ENCODE results near the gene PLD4. TPM values are rescaled to one million over a fixed set of nuclear protein-coding genes. Genes with fewer than 3 reads are reported as not detected.
"Not testable (repeated sequence)": the region's sequence is repeated elsewhere in the genome, so short reads cannot be mapped to it uniquely, and the experiment has no call there.

PLD4 gene
- total and polyA plus RNA-seq, 2 experiments from 2014 or later: 0.77 TPM; not detected in 1

GRCh38 chr14:104887623-104888488, 36.8 kb upstream of the PLD4 start:
- DNase-seq (ENCODE audit: low spot score): no peak
- Histone ChIP-seq H2AFZ (no peak overlapping the region), H3K9me2 (replicated peaks; ENCODE audit: insufficient read depth) (no peaks in the 10 kb centered on the region), H3K27ac (no peak overlapping the region), H3K9me3 (ENCODE audit: low read depth) (no peaks in the 10 kb centered on the region), H3K27me3 (no peaks in the 10 kb centered on the region), H4K20me1 (ENCODE audit: insufficient read depth, poor library complexity, severe bottlenecking) (no peaks in the 10 kb centered on the region), H3K36me3 (replicated peaks; ENCODE audit: insufficient read depth, low read depth) (no peaks in the 10 kb centered on the region), H3K4me1 (ENCODE audit: insufficient read depth) (no peaks in the 10 kb centered on the region), H3K4me3 (no peak overlapping the region), H3K4me2 (no peak overlapping the region), H3K79me2 (no peaks in the 10 kb centered on the region)
- no peak for TF ChIP-seq EZH2phosphoT487 (IDR thresholded peaks at IDR 0.05; ENCODE audit: low read depth, severe bottlenecking, unreplicated experiment)
- no peak for TF ChIP-seq CTCF (IDR thresholded peaks at IDR 0.05; ENCODE audit: poor library complexity)
- TF ChIP-seq EZH2 (IDR thresholded peaks at IDR 0.05; ENCODE audit: borderline replicate concordance): no peak
- WGBS (ENCODE audit: low lambda C conversion rate, missing lambda C conversion rate): 96% methylated on average over 32 of the region's 33 CpGs

- Histone ChIP-seq H3K27me3 (no peaks in the 10 kb centered on the region), H2AFZ (no peak overlapping the region), H3K4me3 (no peak overlapping the region), H3K36me3 (replicated peaks; ENCODE audit: insufficient read depth, low read depth) (no peaks in the 10 kb centered on the region), H4K20me1 (ENCODE audit: insufficient read depth, poor library complexity, severe bottlenecking) (no peaks in the 10 kb centered on the region), H3K27ac (no peak overlapping the region), H3K9me3 (ENCODE audit: low read depth) (no peaks in the 10 kb centered on the region), H3K4me1 (ENCODE audit: insufficient read depth) (no peaks in the 10 kb centered on the region), H3K79me2 (no peaks in the 10 kb centered on the region), H3K9me2 (replicated peaks; ENCODE audit: insufficient read depth) (no peaks in the 10 kb centered on the region), H3K4me2 (no peak overlapping the region)
- 95% methylated on average over 17 of the region's 26 CpGs for WGBS (ENCODE audit: low lambda C conversion rate, missing lambda C conversion rate)
- TF ChIP-seq CTCF (IDR thresholded peaks at IDR 0.05; ENCODE audit: poor library complexity): no peak
- TF ChIP-seq EZH2 (IDR thresholded peaks at IDR 0.05; ENCODE audit: borderline replicate concordance): no peak
- TF ChIP-seq EZH2phosphoT487 (IDR thresholded peaks at IDR 0.05; ENCODE audit: low read depth, severe bottlenecking, unreplicated experiment): no peak
- DNase-seq (ENCODE audit: low spot score): no peak
These were observed 35.9 kb upstream of the PLD4 start for GRCh38 chr14:104888489-104889374.

GRCh38 chr14:104889375-104889757, 35.3 kb upstream of the PLD4 start:
- no peak overlapping the region for H3K27ac ChIP-seq
- H2AFZ ChIP-seq: no peak overlapping the region
- H3K4me3 ChIP-seq: no peak overlapping the region
- H3K9me2 ChIP-seq (replicated peaks; ENCODE audit: insufficient read depth): no peaks in the 10 kb centered on the region
- no peaks in the 10 kb centered on the region for H3K27me3 ChIP-seq
- WGBS (ENCODE audit: low lambda C conversion rate, missing lambda C conversion rate): 95% methylated on average over 23 of the region's 23 CpGs
- no peaks in the 10 kb centered on the region for H3K79me2 ChIP-seq
- DNase-seq (ENCODE audit: low spot score): no peak
- H3K4me1 ChIP-seq (ENCODE audit: insufficient read depth): no peaks in the 10 kb centered on the region
- no peak for TF ChIP-seq EZH2 (IDR thresholded peaks at IDR 0.05; ENCODE audit: borderline replicate concordance)
- no peak for TF ChIP-seq EZH2phosphoT487 (IDR thresholded peaks at IDR 0.05; ENCODE audit: low read depth, severe bottlenecking, unreplicated experiment)
- no peak for TF ChIP-seq CTCF (IDR thresholded peaks at IDR 0.05; ENCODE audit: poor library complexity)
- no peak overlapping the region for H3K4me2 ChIP-seq
- H3K9me3 ChIP-seq (ENCODE audit: low read depth): no peaks in the 10 kb centered on the region
- no peaks in the 10 kb centered on the region for H3K36me3 ChIP-seq (replicated peaks; ENCODE audit: insufficient read depth, low read depth)
- H4K20me1 ChIP-seq (ENCODE audit: insufficient read depth, poor library complexity, severe bottlenecking): no peaks in the 10 kb centered on the region

- not testable (repeated sequence) for H3K4me3 ChIP-seq; H3K36me3 ChIP-seq (replicated peaks; ENCODE audit: insufficient read depth, low read depth); H3K4me1 ChIP-seq (ENCODE audit: insufficient read depth); H2AFZ ChIP-seq; H3K9me3 ChIP-seq (ENCODE audit: low read depth); H3K27me3 ChIP-seq; H3K79me2 ChIP-seq; H3K27ac ChIP-seq; H3K9me2 ChIP-seq (replicated peaks; ENCODE audit: insufficient read depth); H4K20me1 ChIP-seq (ENCODE audit: insufficient read depth, poor library complexity, severe bottlenecking); H3K4me2 ChIP-seq; DNase-seq (ENCODE audit: low spot score)
These were observed 34.4 kb upstream of the PLD4 start for GRCh38 chr14:104890292-104890691.
